ENCODE measurements around the gene RPLP2.

Gene RPLP2

DNA sequence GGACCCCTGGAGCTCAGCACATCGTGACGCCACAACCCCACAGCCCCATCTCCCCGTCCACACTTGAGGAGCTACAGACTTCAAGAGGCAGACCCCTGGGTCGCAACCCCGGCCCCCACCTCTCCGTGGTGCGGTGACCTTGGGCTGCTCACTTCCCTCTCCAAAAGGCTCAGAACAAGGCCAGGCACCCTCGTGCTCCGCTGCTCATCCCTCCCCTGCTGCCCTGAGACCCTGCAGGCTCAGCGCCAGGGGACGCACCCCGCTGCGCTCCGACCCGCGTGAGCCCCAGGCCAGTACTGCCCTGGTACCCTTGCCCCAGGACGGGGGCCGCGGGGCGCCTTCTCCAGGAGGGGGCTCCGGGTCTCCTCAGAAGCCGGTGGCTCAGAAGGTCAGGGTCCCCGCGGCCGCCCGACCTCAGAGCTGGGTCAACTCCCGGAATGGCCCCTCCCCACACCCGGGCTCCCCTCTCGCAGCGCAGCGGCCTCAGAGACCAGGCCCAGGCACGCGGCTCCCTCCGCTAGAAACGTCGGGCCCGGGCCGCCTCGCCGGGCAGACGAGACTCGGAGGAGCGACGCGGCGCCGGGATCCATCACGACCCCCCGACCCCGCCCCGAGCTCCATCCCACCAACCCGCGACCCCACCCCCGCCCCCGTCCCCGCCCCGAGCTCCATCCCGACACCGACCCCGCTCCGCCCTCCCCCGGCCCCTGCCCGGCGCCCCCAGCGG, 33.0 kb upstream of the RPLP2 start:
- H3K9ac ChIP-seq (ENCODE audit: low read length), result peak overlapping the region; percentile 91
- peaks cover 33% of the 10 kb centered on the region for H3K36me3 ChIP-seq (ENCODE audit: control insufficient read depth, insufficient read depth, low read length, severe bottlenecking)
- H3K27me3 ChIP-seq (replicated peaks; ENCODE audit: control insufficient read depth, insufficient read depth, low read length), result no peaks in the 10 kb centered on the region
- H3K9me3 ChIP-seq (ENCODE audit: control insufficient read depth, low read length), result no peaks in the 10 kb centered on the region
- peak; percentile 74 for DNase-seq (ENCODE audit: low read depth)
- H3K4me1 ChIP-seq (ENCODE audit: control insufficient read depth, insufficient read depth, low read length), result peaks cover 20% of the 10 kb centered on the region
- H3K4me3 ChIP-seq (ENCODE audit: low read length), result peak overlapping the region; percentile 91

GRCh38 chr11:777288-778255, 32.2 kb upstream of the RPLP2 start, which contains the start of gene GATD1:
GATD1 (minus strand) TSS chr11:777487; CDS start chr11:777462, 25 bp downstream.
- H3K4me1 ChIP-seq (ENCODE audit: control insufficient read depth, insufficient read depth, low read length), result peaks cover 20% of the 10 kb centered on the region
- H3K27me3 ChIP-seq (replicated peaks; ENCODE audit: control insufficient read depth, insufficient read depth, low read length), result no peaks in the 10 kb centered on the region
- peak within 1 kb of the TSS; percentile 91 for H3K9ac ChIP-seq (ENCODE audit: low read length)
- peak; percentile 96 for DNase-seq (ENCODE audit: low read depth)
- peak within 1 kb of the TSS; percentile 91 for H3K4me3 ChIP-seq (ENCODE audit: low read length)
- H3K9me3 ChIP-seq (ENCODE audit: control insufficient read depth, low read length), result no peaks in the 10 kb centered on the region
- peaks cover 26% of the 10 kb centered on the region for H3K36me3 ChIP-seq (ENCODE audit: control insufficient read depth, insufficient read depth, low read length, severe bottlenecking)

DNA sequence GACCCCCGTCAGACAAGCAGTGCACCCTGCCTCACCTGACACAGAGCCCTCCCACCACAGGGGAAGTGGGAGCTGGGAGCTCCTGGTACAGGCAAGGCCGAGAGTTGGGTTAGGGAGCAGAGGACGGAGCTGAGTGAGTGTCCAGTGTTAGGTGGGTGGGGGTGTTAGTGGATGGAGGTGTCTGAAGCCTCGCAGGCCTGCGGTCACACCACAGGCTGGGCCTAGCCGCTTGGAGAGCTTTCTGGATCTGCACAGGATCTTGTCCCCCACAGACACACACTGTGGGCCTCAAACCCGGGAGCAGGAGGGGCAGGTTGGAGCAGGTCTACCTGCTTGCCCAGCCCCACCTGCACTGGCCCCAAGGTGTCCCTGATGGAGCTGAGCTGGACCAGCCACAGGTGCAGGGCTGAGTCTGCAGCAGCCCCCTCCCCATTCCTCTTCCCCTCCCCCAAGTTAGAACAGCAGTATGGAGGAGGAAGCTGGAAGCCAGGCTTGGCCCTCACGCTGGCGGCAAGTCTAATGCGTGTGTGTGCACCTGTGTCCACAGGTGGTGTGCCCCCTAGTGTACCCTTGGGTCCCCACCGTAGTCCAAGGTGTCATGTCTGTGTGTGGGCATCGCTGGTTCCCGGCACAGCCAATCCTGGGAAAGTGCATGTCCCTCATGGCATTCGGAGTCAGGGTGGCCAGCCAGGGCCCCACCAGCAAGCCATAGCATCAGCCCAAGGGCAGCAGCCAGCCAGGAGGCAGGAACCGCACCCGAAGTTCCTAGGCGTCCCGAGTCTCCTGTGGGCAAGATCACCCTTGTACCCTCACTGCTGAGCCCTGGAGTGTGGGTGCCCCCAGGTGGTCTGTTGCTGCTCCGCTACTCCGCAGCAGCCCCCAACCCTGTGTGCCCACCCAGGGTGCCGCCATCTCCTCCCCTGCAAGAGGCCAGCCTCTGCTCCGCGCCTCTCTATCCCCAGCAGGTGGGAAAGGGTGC, 30.5 kb upstream of the RPLP2 start:
- H3K36me3 ChIP-seq (ENCODE audit: control insufficient read depth, insufficient read depth, low read length, severe bottlenecking), result peaks cover 11% of the 10 kb centered on the region
- H3K4me1 ChIP-seq (ENCODE audit: control insufficient read depth, insufficient read depth, low read length), result peaks cover 28% of the 10 kb centered on the region
- H3K27me3 ChIP-seq (replicated peaks; ENCODE audit: control insufficient read depth, insufficient read depth, low read length), result no peaks in the 10 kb centered on the region
- H3K4me3 ChIP-seq (ENCODE audit: low read length), result no peak overlapping the region
- H3K9me3 ChIP-seq (ENCODE audit: control insufficient read depth, low read length), result no peaks in the 10 kb centered on the region
- no peak for DNase-seq (ENCODE audit: low read depth)
- no peak overlapping the region for H3K9ac ChIP-seq (ENCODE audit: low read length)

DNA sequence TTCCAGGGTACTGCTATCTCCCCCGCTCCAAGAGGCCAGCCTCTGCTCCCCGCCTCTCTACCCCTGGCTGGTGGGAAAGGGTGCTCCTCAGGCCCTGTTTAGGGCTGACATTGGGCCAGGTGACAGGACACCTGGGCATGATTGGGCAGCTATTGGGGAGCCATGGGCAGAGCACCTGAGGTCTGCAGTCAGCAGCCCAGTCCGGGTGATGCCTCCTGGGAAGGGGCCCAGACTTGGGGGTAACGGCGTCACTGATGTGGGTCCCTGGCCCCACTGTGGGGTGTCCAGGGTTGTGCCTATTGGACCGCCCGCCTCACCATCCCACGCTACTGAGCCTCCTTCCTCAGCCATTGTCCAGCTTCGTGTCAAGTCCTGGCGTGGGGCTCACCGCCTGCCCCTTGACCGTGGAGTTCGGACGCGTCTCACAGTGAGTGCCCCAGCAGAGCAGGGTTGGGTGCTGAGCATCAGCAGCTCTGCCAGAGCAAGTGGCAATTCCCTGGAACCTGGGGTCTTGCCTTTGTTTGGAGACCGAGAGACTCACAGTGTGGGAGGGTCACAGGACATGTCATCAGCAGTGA, 29.7 kb upstream of the RPLP2 start:
- peaks cover 8% of the 10 kb centered on the region for H3K36me3 ChIP-seq (ENCODE audit: control insufficient read depth, insufficient read depth, low read length, severe bottlenecking)
- H3K9ac ChIP-seq (ENCODE audit: low read length), result no peak overlapping the region
- no peak for DNase-seq (ENCODE audit: low read depth)
- H3K27me3 ChIP-seq (replicated peaks; ENCODE audit: control insufficient read depth, insufficient read depth, low read length), result no peaks in the 10 kb centered on the region
- peaks cover 24% of the 10 kb centered on the region for H3K4me1 ChIP-seq (ENCODE audit: control insufficient read depth, insufficient read depth, low read length)
- no peaks in the 10 kb centered on the region for H3K9me3 ChIP-seq (ENCODE audit: control insufficient read depth, low read length)
- H3K4me3 ChIP-seq (ENCODE audit: low read length), result no peak overlapping the region

DNA sequence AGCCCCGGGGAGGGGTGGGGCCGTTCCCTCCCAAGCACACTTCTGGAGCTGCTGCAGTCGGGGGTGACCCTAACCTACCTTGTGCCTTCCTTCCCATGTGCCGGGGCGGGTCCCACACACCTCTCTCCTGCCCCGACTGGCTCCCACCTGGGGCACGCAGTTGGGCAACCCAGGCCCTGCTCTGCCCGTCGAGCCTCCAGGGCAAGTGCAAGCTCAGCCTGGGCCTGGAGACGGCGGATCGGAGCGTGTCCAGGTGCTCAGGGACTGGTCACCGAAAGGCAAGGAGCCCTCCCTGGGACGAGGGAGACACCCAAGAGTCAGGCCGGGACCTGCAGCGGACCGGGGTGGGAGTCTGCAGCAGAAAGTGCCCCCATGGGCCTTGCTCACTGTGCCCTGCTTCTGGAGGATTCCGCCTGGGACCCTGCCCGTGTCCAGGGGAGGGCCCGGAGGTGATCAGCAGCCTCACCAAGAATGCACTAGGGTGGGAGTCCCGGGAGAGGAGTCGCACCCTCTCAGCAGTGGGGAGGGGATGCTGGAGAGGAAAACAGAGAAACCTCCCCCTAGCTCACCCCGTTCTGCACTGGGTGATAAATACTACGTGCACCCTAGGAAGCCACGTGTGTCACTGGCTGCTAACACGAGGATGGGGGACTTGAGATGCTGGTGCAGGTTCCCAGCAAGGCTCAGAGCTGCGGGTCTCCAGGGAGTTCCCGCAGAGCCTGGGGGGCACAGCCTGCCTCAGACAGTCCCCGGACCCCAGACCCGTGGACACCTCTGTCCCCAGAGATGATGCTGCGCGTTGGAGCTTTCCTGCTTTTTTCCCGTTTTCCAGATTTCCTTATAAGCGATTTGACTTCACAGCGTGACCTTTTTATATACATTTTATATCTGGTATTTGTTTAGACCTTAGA, 27.2 kb upstream of the RPLP2 start:
- H3K9me3 ChIP-seq (ENCODE audit: control insufficient read depth, low read length), result no peaks in the 10 kb centered on the region
- H3K36me3 ChIP-seq (ENCODE audit: control insufficient read depth, insufficient read depth, low read length, severe bottlenecking), result peaks cover 8% of the 10 kb centered on the region
- DNase-seq (ENCODE audit: low read depth), result no peak
- H3K9ac ChIP-seq (ENCODE audit: low read length), result peak overlapping the region; percentile 51
- no peaks in the 10 kb centered on the region for H3K27me3 ChIP-seq (replicated peaks; ENCODE audit: control insufficient read depth, insufficient read depth, low read length)
- peaks cover 17% of the 10 kb centered on the region for H3K4me1 ChIP-seq (ENCODE audit: control insufficient read depth, insufficient read depth, low read length)
- no peak overlapping the region for H3K4me3 ChIP-seq (ENCODE audit: low read length)

GRCh38 chr11:783581-784015, 26.2 kb upstream of the RPLP2 start:
- Histone ChIP-seq H3K27me3 (replicated peaks; ENCODE audit: control insufficient read depth, insufficient read depth, low read length) (no peaks in the 10 kb centered on the region), H3K36me3 (ENCODE audit: control insufficient read depth, insufficient read depth, low read length, severe bottlenecking) (peaks cover 8% of the 10 kb centered on the region)
- peak; percentile 96 for DNase-seq (ENCODE audit: low read depth)

DNA sequence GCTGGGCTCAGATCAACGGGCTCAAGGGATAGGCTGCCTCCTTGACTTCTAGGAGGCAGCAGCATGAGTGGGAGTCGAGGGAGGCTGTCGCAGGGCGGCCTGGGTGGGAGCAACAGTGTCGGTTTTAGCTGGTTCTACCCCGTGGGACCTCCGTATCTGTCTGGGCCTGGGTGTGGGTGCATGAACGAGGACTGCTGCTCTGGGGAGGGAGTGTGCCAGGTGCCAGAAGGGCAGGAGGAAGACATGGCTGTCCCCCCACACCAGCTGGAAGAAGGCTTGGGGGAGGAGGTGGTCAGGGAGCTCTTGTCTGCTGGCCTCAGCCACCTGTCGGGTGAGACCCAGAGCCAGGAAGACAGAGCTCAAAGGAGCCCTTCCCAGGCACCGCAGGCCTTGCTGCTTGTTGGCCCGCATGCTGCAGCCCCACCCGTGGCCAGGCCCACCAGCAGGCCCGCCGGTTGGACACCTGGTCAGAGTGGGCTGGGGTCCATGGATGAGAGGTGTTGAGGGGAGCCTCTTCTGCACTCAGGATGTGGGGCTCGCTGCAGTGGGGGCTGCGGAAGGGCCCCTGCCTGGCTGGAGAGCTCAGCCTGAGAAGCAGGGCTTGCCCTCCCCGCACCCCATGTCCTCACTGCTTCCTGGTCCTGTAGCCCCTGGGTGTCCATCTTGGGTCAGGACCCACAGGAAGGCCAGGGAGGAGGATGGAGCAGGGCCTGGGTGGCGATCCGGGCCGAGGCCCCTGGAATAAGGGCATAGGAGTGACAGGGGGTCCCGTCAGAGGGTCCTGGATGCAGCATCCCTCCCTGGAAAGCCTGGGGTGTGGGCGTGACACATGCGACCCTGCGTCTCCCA, 23.3 kb upstream of the RPLP2 start:
- no peak for DNase-seq (ENCODE audit: low read depth)
- Histone ChIP-seq H3K9ac (ENCODE audit: low read length) (no peak overlapping the region), H3K27me3 (replicated peaks; ENCODE audit: control insufficient read depth, insufficient read depth, low read length) (no peaks in the 10 kb centered on the region), H3K9me3 (ENCODE audit: control insufficient read depth, low read length) (no peaks in the 10 kb centered on the region), H3K4me1 (ENCODE audit: control insufficient read depth, insufficient read depth, low read length) (peaks cover 8% of the 10 kb centered on the region), H3K36me3 (ENCODE audit: control insufficient read depth, insufficient read depth, low read length, severe bottlenecking) (no peaks in the 10 kb centered on the region), H3K4me3 (ENCODE audit: low read length) (no peak overlapping the region)

More at GRCh38 chr11:783581-784015, 26.2 kb upstream of the RPLP2 start:
- H3K4me1 ChIP-seq (ENCODE audit: control insufficient read depth, insufficient read depth, low read length), result peaks cover 10% of the 10 kb centered on the region
- no peaks in the 10 kb centered on the region for H3K9me3 ChIP-seq (ENCODE audit: control insufficient read depth, low read length)
- no peak overlapping the region for H3K4me3 ChIP-seq (ENCODE audit: low read length)
- H3K9ac ChIP-seq (ENCODE audit: low read length), result peak overlapping the region; percentile 51

- H3K9me3 ChIP-seq (ENCODE audit: control insufficient read depth, low read length), result no peaks in the 10 kb centered on the region
- peaks cover 4% of the 10 kb centered on the region for H3K36me3 ChIP-seq (ENCODE audit: control insufficient read depth, insufficient read depth, low read length, severe bottlenecking)
- peaks cover 8% of the 10 kb centered on the region for H3K4me1 ChIP-seq (ENCODE audit: control insufficient read depth, insufficient read depth, low read length)
- no peaks in the 10 kb centered on the region for H3K27me3 ChIP-seq (replicated peaks; ENCODE audit: control insufficient read depth, insufficient read depth, low read length)
- H3K4me3 ChIP-seq (ENCODE audit: low read length), result no peak overlapping the region
- no peak for DNase-seq (ENCODE audit: low read depth)
- H3K9ac ChIP-seq (ENCODE audit: low read length), result no peak overlapping the region
Observed at GRCh38 chr11:787084-787675, 22.6 kb upstream of the RPLP2 start.

DNA sequence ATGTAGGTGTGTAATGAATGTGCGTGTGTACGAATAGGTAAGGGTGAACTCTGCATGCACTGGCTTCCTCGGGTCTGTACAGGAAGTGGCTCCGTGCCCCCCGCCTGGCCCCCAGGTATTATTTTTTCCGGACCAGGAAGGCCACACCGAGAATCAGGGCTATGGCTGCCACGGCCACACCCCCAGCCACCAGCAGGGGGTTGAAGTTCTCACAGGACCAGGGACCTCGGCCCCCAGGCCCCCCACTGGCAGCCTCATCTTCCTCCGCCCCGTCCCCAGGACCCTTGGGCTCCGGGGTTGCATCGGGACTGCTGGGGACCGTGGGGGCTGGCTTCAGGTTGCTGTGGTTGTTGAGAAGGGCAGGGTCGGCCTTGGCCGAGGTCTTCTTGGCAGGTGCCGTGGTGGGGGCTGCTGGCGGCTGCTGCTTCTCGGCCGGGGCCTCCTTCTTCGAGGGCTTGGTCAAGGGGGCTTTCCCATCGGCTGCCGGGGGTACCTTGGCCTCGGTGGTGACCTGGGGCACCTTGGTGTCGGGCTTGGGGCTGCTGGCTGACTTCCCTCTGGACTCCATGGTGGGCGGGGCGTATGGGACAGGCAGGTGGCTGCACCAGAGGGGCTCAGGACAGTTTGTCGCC, 21.6 kb upstream of the RPLP2 start:
- H3K36me3 ChIP-seq (ENCODE audit: control insufficient read depth, insufficient read depth, low read length, severe bottlenecking), result peaks cover 6% of the 10 kb centered on the region
- DNase-seq (ENCODE audit: low read depth), result no peak
- H3K9me3 ChIP-seq (ENCODE audit: control insufficient read depth, low read length), result no peaks in the 10 kb centered on the region
- no peak overlapping the region for H3K4me3 ChIP-seq (ENCODE audit: low read length)
- H3K9ac ChIP-seq (ENCODE audit: low read length), result no peak overlapping the region
- H3K27me3 ChIP-seq (replicated peaks; ENCODE audit: control insufficient read depth, insufficient read depth, low read length), result no peaks in the 10 kb centered on the region
- peaks cover 8% of the 10 kb centered on the region for H3K4me1 ChIP-seq (ENCODE audit: control insufficient read depth, insufficient read depth, low read length)

All from adipocyte (in vitro differentiated cells).